B cell (primary cell): ENCODE data around the gene POP4. TPM values are rescaled to one million over a fixed set of nuclear protein-coding genes. Genes with fewer than 3 reads are reported as not detected.

Experiments
- ATAC-seq: fragments of 200-7000 bp; cut with Tn5 transposase; one replicate; pipeline ENCODE4 v1.10.0; 2021; ENCODE audit warnings: low read depth, mild to moderate bottlenecking, moderate number of reproducible peaks, moderate library complexity
- CTCF ChIA-PET: fragments of 350-600 bp; sonication (Branson Sonifier 250); formaldehyde crosslinking; loops from one replicate; lab custom pipeline; 2021; ENCODE audit warnings: antibody characterized with exemption, inconsistent platforms; lab: Charles Lee
- POLR2A ChIA-PET: fragments of 350-600 bp; sonication (Branson Sonifier 250); formaldehyde crosslinking; loops from one replicate; lab custom pipeline; 2021; ENCODE audit warnings: antibody characterized with exemption; lab: Charles Lee
- DNase-seq: peaks from one replicate; pipeline ENCODE4 v3.0.0; 2013
- H2AFZ ChIP-seq: 2 replicates; pipeline ENCODE4 v1.6.1; 2012; ENCODE audit warnings: mild to moderate bottlenecking, low read depth, low read length; ENCODE audit not compliant: insufficient read depth, poor library complexity, severe bottlenecking
- H3K27ac ChIP-seq, 2 donors: 1 replicate in 1 of 2; 2 replicates in 1 of 2; pipeline ENCODE4 v1.5.1; 2012 to 2013; ENCODE audit warnings: low read length in 2 of 2, mild to moderate bottlenecking in 2 of 2, moderate library complexity in 1 of 2
- H3K27me3 ChIP-seq, 4 experiments: fragments of 200-600 bp in 1 of 4; sonication (generic) in 1 of 4; replicated peaks in 1 of 4; 1 replicate in 2 of 4; 2 replicates in 2 of 4; pipeline versions ENCODE4 v1.6.1 to v1.7.0; 2013 to 2016; ENCODE audit warnings: low read length in 3 of 4, mild to moderate bottlenecking in 2 of 4, mixed read lengths in 1 of 4, moderate library complexity in 1 of 4; ENCODE audit not compliant: insufficient read depth in 4 of 4, control insufficient read depth in 3 of 4; ENCODE audit errors: control extremely low read depth in 1 of 4
- H3K36me3 ChIP-seq, 2 experiments: replicated peaks in 1 of 2; 1 replicate in 1 of 2; 2 replicates in 1 of 2; pipeline versions ENCODE4 v1.6.1 to v1.7.1; 2013; ENCODE audit warnings: low read length in 1 of 2; ENCODE audit not compliant: insufficient read depth in 2 of 2, control insufficient read depth in 1 of 2; ENCODE audit errors: control extremely low read depth in 1 of 2, extremely low read depth in 1 of 2
- H3K4me1 ChIP-seq, 2 donors: fragments of 200-600 bp in 1 of 2; sonication (generic) in 1 of 2; 1 replicate in 1 of 2; 2 replicates in 1 of 2; pipeline versions ENCODE4 v1.5.1 to v1.6.1; 2013 to 2017; ENCODE audit warnings: low read length in 2 of 2; ENCODE audit not compliant: control insufficient read depth in 2 of 2, insufficient read depth in 2 of 2
- H3K4me2 ChIP-seq: replicated peaks from 2 replicates; pipeline ENCODE3; 2012; ENCODE audit warnings: mild to moderate bottlenecking, low read depth, low read length; ENCODE audit not compliant: poor library complexity, severe bottlenecking
- H3K4me3 ChIP-seq, 5 experiments: fragments of 200-600 bp in 1 of 5; sonication (generic) in 1 of 5; 1 replicate in 3 of 5; 2 replicates in 2 of 5; pipeline versions ENCODE4 v1.5.1 to v1.7.0; 2011 to 2016; ENCODE audit warnings: low read length in 4 of 5, mild to moderate bottlenecking in 4 of 5, low read depth in 2 of 5, control low read depth in 1 of 5, moderate library complexity in 1 of 5; ENCODE audit not compliant: insufficient read depth in 1 of 5; ENCODE audit errors: control extremely low read depth in 1 of 5, extremely low read depth in 1 of 5
- H3K79me2 ChIP-seq: fragments of 200-600 bp; sonication (generic); one replicate; pipeline ENCODE4 v1.6.0; 2016; ENCODE audit warnings: low read length; ENCODE audit not compliant: control insufficient read depth, insufficient read depth
- H3K9ac ChIP-seq: fragments of 200-600 bp; sonication (generic); 2 replicates; pipeline ENCODE4 v1.6.1; 2017; ENCODE audit warnings: mild to moderate bottlenecking, low read length, moderate library complexity
- H3K9me3 ChIP-seq, 3 donors: one replicate each; pipeline versions ENCODE4 v1.6.1 to v1.7.1; 2013; ENCODE audit warnings: low read length in 2 of 3; ENCODE audit not compliant: control insufficient read depth in 2 of 3, insufficient read depth in 1 of 3; ENCODE audit errors: control extremely low read depth in 1 of 3
- H4K20me1 ChIP-seq: 2 replicates; pipeline ENCODE4 v1.6.0; 2012; ENCODE audit warnings: mild to moderate bottlenecking, low read length; ENCODE audit not compliant: insufficient read depth, control insufficient read depth, poor library complexity, severe bottlenecking
- H3K27ac Mint-ChIP-seq: one replicate; pipeline ENCODE4 v1.8.0; 2021; ENCODE audit warnings: mixed read lengths
- H3K27me3 Mint-ChIP-seq: one replicate; pipeline ENCODE4 v1.8.0; 2021; ENCODE audit warnings: mixed read lengths
- H3K4me1 Mint-ChIP-seq: one replicate; pipeline ENCODE4 v1.8.0; 2021; ENCODE audit warnings: mixed read lengths
- H3K4me3 Mint-ChIP-seq: one replicate; pipeline ENCODE4 v1.8.0; 2021; ENCODE audit warnings: mixed read lengths
- H3K9me3 Mint-ChIP-seq: one replicate; pipeline ENCODE4 v1.8.0; 2022; ENCODE audit warnings: mixed read lengths; ENCODE audit not compliant: insufficient read depth
- EZH2 ChIP-seq: IDR thresholded peaks from 2 replicates; pipeline ENCODE4 v1.6.1; 2012; ENCODE audit warnings: borderline replicate concordance, low read depth, mild to moderate bottlenecking, moderate library complexity, low read length; ENCODE audit not compliant: insufficient read depth, poor library complexity, severe bottlenecking
- WGBS: methylation state at CpG from one replicate; pipeline ENCODE4 v1.1.5; 2013; ENCODE audit warnings: missing lambda C conversion rate; ENCODE audit not compliant: insufficient coverage; 5-methylcytosine and 5-hydroxymethylcytosine counted together
- intact Hi-C: fragments of 100-400 bp; cut with micrococcal nuclease; formaldehyde crosslinking; loops from one replicate; pipeline ENCODE4 v1.10.0; 2022
- polyA plus RNA-seq: library from polyadenylated mRNA; depleted of rRNA; stranded (reverse); fragments of >200 nt; gene quantifications from 2 replicates; pipeline ENCODE4 v1.2.3, GENCODE V29; 2012
- total RNA-seq, 2 donors: library from RNA; stranded (reverse); fragments of 120-200 nt in 1 of 2; gene quantifications; 1 replicate in 1 of 2; 2 replicates in 1 of 2; pipeline versions ENCODE4 v1.2.3 to v1.2.4, GENCODE V29; 2013 to 2022
- TF ChIP-seq, protein P1 (sequence below): fragments of 200-600 bp; IDR thresholded peaks from one replicate; pipeline ENCODE4 v1.8.0; 2022; ENCODE audit warnings: antibody characterized with exemption, mild to moderate bottlenecking

Gene POP4
- total and polyA plus RNA-seq, 2 donors (not counting 1 experiment from before 2014, with no cell fraction given): 58.9 to 61.2 TPM

DNA sequence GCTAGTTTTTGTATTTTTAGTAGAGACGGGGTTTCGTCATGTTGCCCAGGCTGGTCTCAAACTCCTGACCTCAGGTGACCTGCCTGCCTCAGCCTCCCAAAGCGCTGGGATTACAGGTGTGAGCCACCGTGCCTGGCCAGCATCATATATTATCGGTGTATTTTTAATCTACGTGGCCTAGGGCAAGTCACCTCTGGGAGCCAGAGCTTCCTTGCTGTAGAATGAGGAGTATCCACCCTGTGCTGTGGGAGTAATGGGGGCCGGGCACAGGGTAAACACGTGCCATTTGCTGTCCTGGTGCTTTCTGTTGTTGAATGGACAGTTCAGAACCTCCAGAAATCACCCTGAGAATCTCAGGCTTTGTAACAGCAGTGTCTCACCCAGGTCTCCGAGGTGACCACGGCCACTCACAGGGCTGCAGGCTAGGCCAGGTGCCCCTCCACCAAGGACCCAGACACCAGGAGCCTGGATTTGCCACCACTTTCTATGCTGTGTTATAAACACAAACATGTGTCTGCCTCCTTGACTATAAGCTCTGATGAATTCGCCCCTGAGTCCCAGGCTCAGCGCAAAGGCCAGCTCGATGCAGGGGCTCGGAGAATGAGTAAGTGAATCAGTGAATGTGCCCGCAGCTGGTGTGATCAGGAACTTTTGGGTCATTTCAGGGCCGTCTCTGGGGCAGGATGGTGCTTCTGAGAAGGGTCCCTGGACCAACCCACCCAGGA is 22.7 kb downstream of the POP4 start:
- Histone ChIP-seq H3K27me3 (no peaks in the 10 kb centered on the region), H3K4me2 (no peak overlapping the region), H3K9ac (no peak overlapping the region), H3K36me3 (no peaks in the 10 kb centered on the region), H4K20me1 (no peaks in the 10 kb centered on the region), H3K27ac (no peak overlapping the region), H3K9me3 (no peaks in the 10 kb centered on the region), H3K79me2 (no peaks in the 10 kb centered on the region), H3K4me1 (no peaks in the 10 kb centered on the region), H3K4me3 (no peak overlapping the region), H2AFZ (no peak overlapping the region)
- no peak overlapping the region for H3K4me3 Mint-ChIP-seq
- H3K27me3 Mint-ChIP-seq: no peaks in the 10 kb centered on the region
- ATAC-seq: no peak
- WGBS: 91% methylated on average over 16 of the region's 16 CpGs
- CTCF ChIA-PET: no interaction called here
- no peaks in the 10 kb centered on the region for H3K4me1 Mint-ChIP-seq
- POLR2A ChIA-PET: no interaction called here
- no peak for TF ChIP-seq EZH2
- TF ChIP-seq, protein P1, sequence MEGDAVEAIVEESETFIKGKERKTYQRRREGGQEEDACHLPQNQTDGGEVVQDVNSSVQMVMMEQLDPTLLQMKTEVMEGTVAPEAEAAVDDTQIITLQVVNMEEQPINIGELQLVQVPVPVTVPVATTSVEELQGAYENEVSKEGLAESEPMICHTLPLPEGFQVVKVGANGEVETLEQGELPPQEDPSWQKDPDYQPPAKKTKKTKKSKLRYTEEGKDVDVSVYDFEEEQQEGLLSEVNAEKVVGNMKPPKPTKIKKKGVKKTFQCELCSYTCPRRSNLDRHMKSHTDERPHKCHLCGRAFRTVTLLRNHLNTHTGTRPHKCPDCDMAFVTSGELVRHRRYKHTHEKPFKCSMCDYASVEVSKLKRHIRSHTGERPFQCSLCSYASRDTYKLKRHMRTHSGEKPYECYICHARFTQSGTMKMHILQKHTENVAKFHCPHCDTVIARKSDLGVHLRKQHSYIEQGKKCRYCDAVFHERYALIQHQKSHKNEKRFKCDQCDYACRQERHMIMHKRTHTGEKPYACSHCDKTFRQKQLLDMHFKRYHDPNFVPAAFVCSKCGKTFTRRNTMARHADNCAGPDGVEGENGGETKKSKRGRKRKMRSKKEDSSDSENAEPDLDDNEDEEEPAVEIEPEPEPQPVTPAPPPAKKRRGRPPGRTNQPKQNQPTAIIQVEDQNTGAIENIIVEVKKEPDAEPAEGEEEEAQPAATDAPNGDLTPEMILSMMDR: no peak
- no peak for DNase-seq
- no peak overlapping the region for H3K27ac Mint-ChIP-seq
- intact Hi-C loops: no loop called here
- H3K9me3 Mint-ChIP-seq: no peaks in the 10 kb centered on the region

GRCh38 chr19:29629836-29630534 is 23.9 kb downstream of the POP4 start:
- ChIA-PET CTCF (interaction anchor here (0.6 to 1.2 kb wide), 2 partner anchors 87 to 257 kb away, joined by 3 read pairs; no protein-coding TSS in a partner anchor), POLR2A (no interaction called here)
- intact Hi-C loops: no loop called here
- DNase-seq (no peak), ATAC-seq (no peak)
- Histone ChIP-seq H3K79me2 (no peaks in the 10 kb centered on the region), H2AFZ (no peak overlapping the region), H4K20me1 (no peaks in the 10 kb centered on the region), H3K27ac (no peak overlapping the region), H3K4me1 (no peaks in the 10 kb centered on the region), H3K4me2 (no peak overlapping the region), H3K4me3 (no peak overlapping the region), H3K27me3 (no peaks in the 10 kb centered on the region), H3K36me3 (no peaks in the 10 kb centered on the region), H3K9ac (no peak overlapping the region), H3K9me3 (no peaks in the 10 kb centered on the region)
- 95% methylated on average over 2 of the region's 5 CpGs for whole genome bisulfite sequencing
- Mint-ChIP-seq H3K4me3 (no peak overlapping the region), H3K4me1 (no peaks in the 10 kb centered on the region), H3K9me3 (peaks cover 4% of the 10 kb centered on the region), H3K27me3 (no peaks in the 10 kb centered on the region), H3K27ac (no peak overlapping the region)
- TF ChIP-seq, protein P1: no peak
- no peak for TF ChIP-seq EZH2
